Prostate gland (tissue), 2 donors: ENCODE data around the gene OGDH. TPM values are rescaled to one million over a fixed set of nuclear protein-coding genes. Genes with fewer than 3 reads are reported as not detected.

Experiments
- DNase-seq: peaks from one replicate; pipeline ENCODE4 v3.0.0-alpha.2; 2019; ENCODE audit warnings: low spot score
- H3K27ac ChIP-seq, 2 donors: fragments of 200-600 bp; sonication (generic); 2 replicates each; pipeline ENCODE4 v1.5.1; 2017 to 2019
- H3K27me3 ChIP-seq: fragments of 200-600 bp; sonication (generic); replicated peaks from 2 replicates; pipeline ENCODE4 v1.5.1; 2019; ENCODE audit not compliant: insufficient read depth
- H3K36me3 ChIP-seq, 2 donors: fragments of 200-600 bp; sonication (generic); 1 replicate in 1 of 2; 2 replicates in 1 of 2; pipeline versions ENCODE4 v1.5.1 to v1.8.1; 2017 to 2019
- H3K4me1 ChIP-seq: fragments of 200-600 bp; sonication (generic); replicated peaks from 2 replicates; pipeline ENCODE4 v1.5.1; 2019
- H3K4me3 ChIP-seq, 2 donors: fragments of 200-600 bp; sonication (generic); 2 replicates each; pipeline ENCODE4 v1.5.1; 2017 to 2019
- H3K9me3 ChIP-seq: fragments of 200-600 bp; sonication (generic); 2 replicates; pipeline ENCODE4 v1.5.1; 2017
- POLR2A ChIP-seq: fragments of 450-650 bp; IDR thresholded peaks from one replicate; pipeline ENCODE4 v1.6.1; 2016; ENCODE audit warnings: antibody characterized with exemption, mild to moderate bottlenecking
- POLR2AphosphoS5 ChIP-seq: sonication (generic); formaldehyde crosslinking; IDR thresholded peaks from one replicate; pipeline ENCODE4 v1.6.1; 2017; ENCODE audit warnings: antibody characterized with exemption
- WGBS: methylation state at CpG from one replicate; pipeline ENCODE4 v1.1.5; 2018; 5-methylcytosine and 5-hydroxymethylcytosine counted together
- intact Hi-C: fragments of 100-400 bp; cut with DNase I; formaldehyde crosslinking; loops from one replicate; pipeline ENCODE4 v1.14.2; 2022
- total RNA-seq, 2 donors: library from RNA; depleted of rRNA; stranded (reverse); fragments of >200 nt; gene quantifications; one replicate each; pipeline ENCODE4 v1.1.0, GENCODE V29; 2016
- TF ChIP-seq, protein P1 (sequence below), 4 experiments: fragments of 200-600 bp in 2 of 4; fragments of 450-650 bp in 2 of 4; sonication (generic) in 2 of 4; IDR thresholded peaks; 1 replicate in 3 of 4; 2 replicates in 1 of 4; pipeline ENCODE4 v1.5.1; 2016 to 2019; ENCODE audit warnings: antibody characterized with exemption in 4 of 4, mild to moderate bottlenecking in 2 of 4, moderate library complexity in 2 of 4

OGDH gene
- total RNA-seq, 2 donors from 2014 or later: 70.4 to 96.9 TPM

DNA sequence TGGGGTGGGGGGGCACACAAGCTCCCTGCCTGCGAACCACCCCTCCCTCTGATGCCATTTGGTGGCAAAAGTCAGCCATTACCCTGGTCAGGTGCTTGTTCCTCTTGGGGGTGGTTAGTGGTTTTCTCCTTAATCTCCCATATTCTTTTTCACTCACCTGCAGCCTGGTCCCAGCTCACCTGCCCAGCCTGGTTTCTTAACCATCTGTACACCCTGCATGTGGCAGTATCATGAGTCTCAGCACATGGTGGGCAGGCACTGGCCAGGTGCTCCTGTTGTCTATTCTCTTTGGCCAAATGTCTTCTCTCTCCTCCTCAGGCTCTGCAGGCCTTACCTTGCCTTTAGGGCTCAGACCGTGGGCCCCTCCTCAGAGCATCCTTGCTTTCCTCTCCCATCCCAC lies 30.5 kb downstream of the OGDH start:
- TF ChIP-seq POLR2A (no peak), POLR2AphosphoS5 (no peak)
- TF ChIP-seq, protein P1, sequence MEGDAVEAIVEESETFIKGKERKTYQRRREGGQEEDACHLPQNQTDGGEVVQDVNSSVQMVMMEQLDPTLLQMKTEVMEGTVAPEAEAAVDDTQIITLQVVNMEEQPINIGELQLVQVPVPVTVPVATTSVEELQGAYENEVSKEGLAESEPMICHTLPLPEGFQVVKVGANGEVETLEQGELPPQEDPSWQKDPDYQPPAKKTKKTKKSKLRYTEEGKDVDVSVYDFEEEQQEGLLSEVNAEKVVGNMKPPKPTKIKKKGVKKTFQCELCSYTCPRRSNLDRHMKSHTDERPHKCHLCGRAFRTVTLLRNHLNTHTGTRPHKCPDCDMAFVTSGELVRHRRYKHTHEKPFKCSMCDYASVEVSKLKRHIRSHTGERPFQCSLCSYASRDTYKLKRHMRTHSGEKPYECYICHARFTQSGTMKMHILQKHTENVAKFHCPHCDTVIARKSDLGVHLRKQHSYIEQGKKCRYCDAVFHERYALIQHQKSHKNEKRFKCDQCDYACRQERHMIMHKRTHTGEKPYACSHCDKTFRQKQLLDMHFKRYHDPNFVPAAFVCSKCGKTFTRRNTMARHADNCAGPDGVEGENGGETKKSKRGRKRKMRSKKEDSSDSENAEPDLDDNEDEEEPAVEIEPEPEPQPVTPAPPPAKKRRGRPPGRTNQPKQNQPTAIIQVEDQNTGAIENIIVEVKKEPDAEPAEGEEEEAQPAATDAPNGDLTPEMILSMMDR (IDR thresholded peaks at IDR 0.05): no peak
- Histone ChIP-seq H3K36me3 (no peaks in the 10 kb centered on the region), H3K27ac (no peak overlapping the region), H3K4me3 (no peak overlapping the region), H3K4me1 (peaks cover 13% of the 10 kb centered on the region), H3K27me3 (no peaks in the 10 kb centered on the region), H3K9me3 (no peaks in the 10 kb centered on the region)
- intact Hi-C loops: no loop called here
- no peak for DNase-seq
- 85% methylated on average over 2 of the region's 2 CpGs for WGBS

DNA sequence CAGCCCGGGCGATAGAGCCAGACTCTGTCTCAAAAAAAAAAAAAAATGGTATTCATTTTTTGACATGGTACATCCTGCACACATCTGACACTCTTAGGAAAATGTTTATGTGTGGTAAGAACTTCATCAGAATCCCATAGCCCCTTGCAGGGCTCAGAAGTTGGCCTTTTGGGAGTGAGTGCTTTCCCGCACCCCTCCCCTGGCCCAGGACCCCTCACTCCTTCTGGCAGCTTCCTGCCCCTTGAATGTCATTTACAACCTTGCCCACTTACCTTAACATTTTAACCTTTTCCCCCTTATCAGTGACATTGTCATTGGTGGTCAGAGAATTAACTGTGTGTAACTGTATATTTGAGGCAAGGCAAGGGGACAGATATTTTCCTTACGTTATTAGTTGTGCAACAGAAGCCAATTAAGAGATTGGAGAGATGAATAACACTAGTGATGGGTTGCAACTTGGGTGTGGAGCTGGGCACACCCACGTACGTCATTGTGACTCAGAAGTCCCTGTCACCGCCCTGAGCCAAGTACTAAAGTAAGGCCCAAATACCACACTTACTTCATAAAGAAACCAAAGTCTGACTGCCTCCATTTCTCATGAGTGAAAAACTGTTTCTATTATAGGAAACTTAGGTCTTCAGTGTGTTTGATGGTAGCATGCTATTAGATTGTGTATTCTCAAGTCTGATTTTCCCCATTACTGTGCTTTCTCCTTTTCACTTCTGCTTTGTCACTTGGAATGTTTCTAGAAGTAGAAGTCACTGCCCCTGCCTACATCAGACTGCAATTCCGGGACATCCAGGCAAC lies 31.6 kb downstream of the OGDH start:
- Histone ChIP-seq H3K4me1 (peaks cover 9% of the 10 kb centered on the region), H3K4me3 (no peak overlapping the region), H3K27ac (peak overlapping the region in 1 of 2 donors; percentile 19), H3K27me3 (no peaks in the 10 kb centered on the region), H3K9me3 (no peaks in the 10 kb centered on the region), H3K36me3 (no peaks in the 10 kb centered on the region)
- WGBS: 66% methylated on average over 8 of the region's 8 CpGs
- DNase-seq: no peak
- intact Hi-C loops: no loop called here
- TF ChIP-seq POLR2AphosphoS5 (no peak), POLR2A (no peak)
- TF ChIP-seq, protein P1 (IDR thresholded peaks at IDR 0.05): no peak

DNA sequence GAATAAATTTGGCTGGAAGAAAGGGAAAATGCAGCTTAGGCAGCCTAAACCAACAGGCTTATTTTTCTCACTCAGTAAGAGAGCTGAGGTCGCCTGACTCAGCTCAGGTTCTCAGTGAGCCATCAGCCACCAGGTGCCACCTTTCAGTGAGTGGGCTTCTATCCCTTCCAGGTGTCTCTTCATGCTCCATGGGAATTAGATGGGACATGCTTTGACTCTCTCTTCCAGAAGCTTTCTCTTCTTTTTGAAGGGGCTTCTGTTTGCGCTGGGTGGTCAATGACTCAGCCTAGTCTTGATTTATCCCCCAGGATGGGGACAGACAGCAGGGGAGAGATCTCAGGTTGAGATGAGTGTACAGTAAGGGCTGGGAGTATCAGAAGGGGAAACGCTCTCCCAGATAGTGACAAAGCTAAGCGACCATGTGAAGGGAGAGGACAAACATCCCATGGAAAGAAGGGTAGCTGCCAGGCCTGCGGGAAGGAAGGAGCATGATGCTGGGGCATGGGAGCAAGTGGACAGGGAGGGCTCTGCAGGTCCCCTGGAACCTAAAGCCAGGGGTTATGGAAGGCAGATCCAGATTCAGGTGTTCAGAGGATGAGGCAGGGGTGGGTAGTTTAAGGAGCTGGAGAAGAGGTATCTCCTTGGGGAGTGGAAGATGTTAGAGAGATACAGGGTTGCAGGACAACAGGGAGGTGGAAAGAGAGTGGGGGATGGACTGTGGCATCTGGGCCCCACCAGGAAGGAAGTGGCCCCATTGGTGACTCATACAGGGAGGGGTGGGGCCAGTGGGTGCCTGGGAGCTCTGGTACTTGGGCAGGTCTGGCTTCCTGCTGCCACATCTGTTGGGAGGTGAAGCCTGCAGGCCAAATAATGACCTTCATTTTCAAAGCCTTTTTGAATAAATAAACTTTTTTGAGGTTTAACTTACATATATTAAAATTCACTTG lies 32.5 kb downstream of the OGDH start:
- intact Hi-C loops: no loop called here
- no peak overlapping the region for H3K4me3 ChIP-seq
- H3K27me3 ChIP-seq: no peaks in the 10 kb centered on the region
- peak overlapping the region in 1 of 2 donors; percentile 58 for H3K27ac ChIP-seq
- no peaks in the 10 kb centered on the region for H3K9me3 ChIP-seq
- DNase-seq: peak; percentile 34
- TF ChIP-seq POLR2AphosphoS5 (no peak), POLR2A (no peak)
- TF ChIP-seq, protein P1 (IDR thresholded peaks at IDR 0.05): no peak
- WGBS: 82% methylated on average over 5 of the region's 5 CpGs
- H3K36me3 ChIP-seq: no peaks in the 10 kb centered on the region
- peaks cover 9% of the 10 kb centered on the region for H3K4me1 ChIP-seq

DNA sequence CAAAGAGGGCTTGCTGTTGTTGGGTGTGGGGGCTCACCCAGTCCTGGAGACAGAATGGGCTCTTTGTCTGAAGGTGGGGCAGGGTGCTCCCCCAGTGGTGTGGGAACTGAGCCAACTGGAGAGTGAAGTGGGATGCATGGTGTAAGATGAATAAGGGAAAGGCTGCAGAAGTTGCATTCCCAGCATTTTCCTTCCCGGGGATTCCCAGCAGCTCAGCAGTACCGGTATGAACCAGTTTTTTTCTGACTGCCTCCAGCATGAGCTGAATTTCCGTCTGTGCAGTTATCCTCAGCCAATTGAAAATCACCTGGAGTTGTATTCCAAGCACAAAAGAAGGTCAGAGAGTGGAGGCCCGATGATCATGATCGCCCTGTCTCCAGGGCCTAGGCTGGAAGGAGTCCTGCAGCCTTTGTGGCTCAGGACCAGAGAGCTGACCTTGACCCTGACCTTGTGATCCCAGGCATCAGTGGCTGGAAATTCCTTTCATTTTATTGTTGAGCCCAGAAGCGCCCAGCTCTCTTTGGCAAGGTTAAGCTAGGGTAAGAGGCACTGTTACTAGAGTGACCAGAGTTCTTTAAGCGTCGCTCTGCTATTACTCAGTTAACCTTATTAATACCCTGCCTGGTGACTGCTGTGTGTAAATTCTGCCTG lies 33.4 kb downstream of the OGDH start:
- Histone ChIP-seq H3K9me3 (no peaks in the 10 kb centered on the region), H3K4me1 (peaks cover 2% of the 10 kb centered on the region), H3K27me3 (no peaks in the 10 kb centered on the region), H3K4me3 (no peak overlapping the region), H3K27ac (peak overlapping the region in 1 of 2 donors; percentile 58), H3K36me3 (no peaks in the 10 kb centered on the region)
- 24% methylated on average over 8 of the region's 8 CpGs for WGBS
- peak; percentile 14 for DNase-seq
- TF ChIP-seq POLR2AphosphoS5: peak; percentile 15
- no peak for TF ChIP-seq POLR2A
- intact Hi-C loops: no loop called here

DNA sequence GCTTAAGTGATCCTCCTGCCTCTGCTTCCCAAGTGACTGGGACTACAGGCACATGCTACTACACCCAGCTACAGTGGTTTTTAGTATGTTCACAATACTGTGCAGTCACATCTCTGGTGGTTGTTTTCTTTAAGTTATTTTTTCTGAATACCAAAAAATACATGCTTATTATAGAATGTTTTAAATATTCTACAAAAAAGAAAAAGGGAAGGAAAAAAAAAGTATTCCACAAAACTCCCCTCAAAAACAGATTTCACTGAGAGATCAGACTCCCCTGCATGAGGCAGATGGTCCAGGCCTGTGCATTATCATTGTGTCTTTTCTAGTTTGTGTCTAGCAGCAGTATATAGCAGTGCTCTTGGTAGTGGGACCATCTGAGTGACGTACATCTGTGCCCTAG lies 36.8 kb downstream of the OGDH start:
- Histone ChIP-seq H3K4me3 (no peak overlapping the region), H3K27ac (no peak overlapping the region), H3K9me3 (no peaks in the 10 kb centered on the region), H3K27me3 (no peaks in the 10 kb centered on the region), H3K36me3 (no peaks in the 10 kb centered on the region), H3K4me1 (no peaks in the 10 kb centered on the region)
- intact Hi-C loops: no loop called here
- no peak for TF ChIP-seq POLR2AphosphoS5
- TF ChIP-seq POLR2A: no peak
- TF ChIP-seq, protein P1 (IDR thresholded peaks at IDR 0.05): no peak
- DNase-seq: no peak
- WGBS: 88% methylated on average over 1 of the region's 1 CpG
